SW480 (cell line): ENCODE results near the gene ZNF652.
"Not testable (repeated sequence)": the region's sequence is repeated elsewhere in the genome, so short reads cannot be mapped to it uniquely, and the experiment has no call there.

Experiments
- DNase-seq: peaks from one replicate; pipeline ENCODE4 v3.0.0-alpha.2; 2016; ENCODE audit warnings: low spot score

Gene ZNF652

DNA sequence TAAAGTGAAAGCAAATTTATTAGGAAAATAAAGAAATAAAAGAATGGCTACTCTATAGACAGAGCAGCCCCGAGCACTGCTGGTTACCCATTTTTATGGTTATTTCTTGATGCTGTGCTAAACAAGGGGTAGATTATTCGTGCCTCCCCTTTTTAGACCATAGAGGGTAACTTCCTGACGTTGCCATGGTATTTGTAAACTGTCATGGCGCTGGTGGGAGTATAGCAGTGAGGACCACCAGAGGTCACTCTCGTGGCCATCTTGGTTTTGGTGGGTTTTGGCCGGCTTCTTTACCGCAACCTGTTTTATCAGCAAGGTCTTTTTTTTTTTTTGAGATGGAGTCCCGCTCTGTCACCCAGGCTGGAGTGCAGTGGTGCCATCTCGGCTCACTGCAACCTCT is 100.5 kb downstream of the ZNF652 start:
- DNase-seq = not testable (repeated sequence)

DNA sequence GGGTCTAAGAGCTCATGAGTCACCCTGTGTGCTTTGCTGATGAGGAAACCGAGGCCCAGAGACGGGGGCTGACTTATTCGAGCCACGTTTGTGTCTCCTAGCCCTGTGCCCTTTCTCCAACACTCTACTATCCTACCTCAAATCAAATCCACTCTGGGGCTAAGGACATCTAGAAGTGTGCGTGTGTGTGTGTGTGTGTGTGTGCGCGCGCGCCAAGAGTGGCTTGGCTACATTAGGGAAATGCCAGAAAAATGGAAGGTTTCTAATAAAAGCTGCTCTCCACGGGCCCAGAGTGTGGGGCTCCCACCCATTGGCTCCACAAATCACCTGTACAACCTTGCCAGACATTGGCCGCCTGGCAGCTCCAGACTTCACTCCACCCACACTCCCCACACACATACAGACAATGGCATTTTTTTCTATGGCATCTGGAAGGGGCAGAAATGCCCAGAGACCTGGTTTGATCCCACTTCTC is 101.2 kb downstream of the ZNF652 start:
- peak; percentile 55 for DNase-seq

GRCh38 chr17:49260011-49260816 is 101.8 kb downstream of the ZNF652 start:
- DNase-seq = peak; percentile 74

GRCh38 chr17:49259663-49260010 is 102.4 kb downstream of the ZNF652 start:
- DNase-seq = no peak

DNA sequence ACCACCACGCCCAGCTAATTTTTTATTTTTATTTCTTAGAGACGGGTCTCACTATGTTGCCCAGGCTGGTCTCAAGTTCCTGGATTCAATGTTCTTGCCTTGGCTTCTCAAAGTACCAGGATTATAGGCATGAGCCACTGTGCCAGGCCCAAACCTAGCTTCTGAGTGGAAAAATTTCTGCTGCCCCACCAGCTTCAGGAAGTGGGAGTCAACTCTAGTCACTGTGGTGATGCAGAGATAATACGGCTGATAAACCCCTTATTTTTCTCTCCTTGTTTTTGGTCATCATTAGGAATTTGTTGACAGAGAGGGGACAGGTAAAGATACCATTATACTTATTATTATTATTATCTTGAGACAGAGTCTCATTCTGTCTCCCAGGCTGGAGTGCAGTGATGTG is 103.7 kb downstream of the ZNF652 start:
- DNase-seq = no peak

GRCh38 chr17:49255125-49255524 is 106.9 kb downstream of the ZNF652 start:
- DNase-seq = no peak

- DNase-seq = no peak
These were observed 108.0 kb downstream of the ZNF652 start for GRCh38 chr17:49254066-49254465.

- peak; percentile 47 for DNase-seq
These were observed 109.8 kb downstream of the ZNF652 start for GRCh38 chr17:49252148-49252695.

- DNase-seq = no peak
These were observed 112.0 kb downstream of the ZNF652 start for GRCh38 chr17:49249890-49250522.

GRCh38 chr17:49249292-49249794 is 112.7 kb downstream of the ZNF652 start:
- peak; percentile 73 for DNase-seq

DNA sequence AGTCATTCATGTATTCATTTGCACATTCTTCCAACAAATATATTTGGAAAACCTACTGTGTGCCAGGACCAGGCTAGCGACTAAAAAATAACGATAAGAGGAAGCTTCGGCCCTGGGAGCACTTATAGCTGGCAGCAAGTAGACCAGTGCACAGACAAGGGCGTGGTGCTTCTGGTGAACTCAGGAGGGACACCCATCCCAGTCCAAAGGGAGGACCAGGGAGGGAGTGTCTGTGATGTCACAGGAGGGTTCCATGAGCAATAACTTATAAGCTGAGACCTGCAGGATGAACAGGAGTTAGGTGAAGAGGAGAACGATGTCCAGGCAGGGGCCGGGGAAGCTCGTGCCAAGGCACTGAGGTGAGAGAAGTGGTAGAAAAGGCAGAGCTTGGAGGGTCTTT is 114.1 kb downstream of the ZNF652 start:
- no peak for DNase-seq

- DNase-seq = no peak
These were observed 117.2 kb downstream of the ZNF652 start for GRCh38 chr17:49244839-49245238.
